NT2/D1 (cell line): ENCODE measurements around the gene STAT4.

Source experiments
- SUZ12 ChIP-seq: IDR thresholded peaks from 2 replicates; pipeline ENCODE4 v1.6.1; 2011; ENCODE audit not compliant: insufficient read length, insufficient read depth; ENCODE audit errors: extremely low read depth
- ZNF274 ChIP-seq: IDR thresholded peaks from 2 replicates; pipeline ENCODE4 v1.6.1; 2011; ENCODE audit warnings: mild to moderate bottlenecking, low read depth, low read length

- TF ChIP-seq SUZ12 (no peak), ZNF274 (no peak)
Measured at GRCh38 chr2:191053256-191053655, 97.5 kb downstream of the STAT4 start.
